ENCODE results near the gene SLC5A2. TPM values are rescaled to one million over a fixed set of nuclear protein-coding genes. Genes with fewer than 3 reads are reported as not detected.

SLC5A2 gene
- total RNA-seq, 2 experiments from 2014 or later, result not detected

- Histone ChIP-seq H4K20me1 (ENCODE audit: insufficient read depth, low read length) (peaks cover 17% of the 10 kb centered on the region), H3K79me2 (ENCODE audit: insufficient read depth, low read depth, low read length) (peaks cover 29% of the 10 kb centered on the region; the same call in 1 of the 2 replicates), H3K9me3 (ENCODE audit: low read length) (no peaks in the 10 kb centered on the region), H3K36me3 (ENCODE audit: insufficient read depth, low read length) (peaks cover 8% of the 10 kb centered on the region; the same call in 1 of the 2 replicates), H3K4me3 (ENCODE audit: low read depth, low read length, poor library complexity, severe bottlenecking) (peak overlapping the region; percentile 92), H3K4me2 (ENCODE audit: low read length) (peak overlapping the region; percentile 88), H3K9me2 (ENCODE audit: insufficient read depth, low read length) (no peaks in the 10 kb centered on the region), H3K27ac (ENCODE audit: low read depth, low read length, poor library complexity, severe bottlenecking) (no peak overlapping the region), H3K4me1 (ENCODE audit: insufficient read depth, low read length, poor library complexity, severe bottlenecking) (peaks cover 28% of the 10 kb centered on the region), H2AFZ (ENCODE audit: low read length) (no peak overlapping the region)
- ChIA-PET POLR2A (interaction anchor here (0.7 to 1.7 kb wide), 5 partner anchors 18 to 413 kb away, joined by 3 to 6 read pairs (median 5); partner anchors contain the start of gene ZNF267), CTCF (ENCODE audit: unreplicated experiment) (interaction anchor here (0.8 to 1.3 kb wide), 2 partner anchors 17 to 358 kb away, joined by 3 to 4 read pairs; no protein-coding TSS in a partner anchor)
- peak; percentile 67 for DNase-seq (ENCODE audit: low spot score)
- TSS peak; percentile 85 for BruUV-seq (replicated peaks)
- intact Hi-C loops (cut with micrococcal nuclease; ENCODE audit: unreplicated experiment), result no loop called here
- peak; percentile 87 for TF ChIP-seq CTCF (conservative IDR thresholded peaks at IDR 0.05; ENCODE audit: low read length)
- TF ChIP-seq EZH2phosphoT487 (IDR thresholded peaks at IDR 0.05; ENCODE audit: borderline replicate concordance, low read depth, low read length), result no peak
These were observed 22.3 kb upstream of the SLC5A2 start for GRCh38 chr16:31460582-31461002.

GRCh38 chr16:31461201-31461920, 21.6 kb upstream of the SLC5A2 start:
- CTCF ChIA-PET (ENCODE audit: unreplicated experiment), result interaction anchor here (0.8 kb wide), 1 partner anchor 357 kb away, joined by 4 read pairs; no protein-coding TSS in a partner anchor
- no peak for DNase-seq (ENCODE audit: low spot score)
- Histone ChIP-seq H3K36me3 (ENCODE audit: insufficient read depth, low read length) (peaks cover 8% of the 10 kb centered on the region; the same call in 1 of the 2 replicates), H3K79me2 (ENCODE audit: insufficient read depth, low read depth, low read length) (peaks cover 28% of the 10 kb centered on the region; the same call in 1 of the 2 replicates), H3K4me3 (ENCODE audit: low read depth, low read length, poor library complexity, severe bottlenecking) (no peak overlapping the region), H3K4me1 (ENCODE audit: insufficient read depth, low read length, poor library complexity, severe bottlenecking) (peaks cover 23% of the 10 kb centered on the region), H2AFZ (ENCODE audit: low read length) (no peak overlapping the region), H3K4me2 (ENCODE audit: low read length) (no peak overlapping the region), H3K9me3 (ENCODE audit: low read length) (no peaks in the 10 kb centered on the region), H3K27ac (ENCODE audit: low read depth, low read length, poor library complexity, severe bottlenecking) (no peak overlapping the region), H3K9me2 (ENCODE audit: insufficient read depth, low read length) (no peaks in the 10 kb centered on the region), H4K20me1 (ENCODE audit: insufficient read depth, low read length) (peaks cover 15% of the 10 kb centered on the region)
- no peak for TF ChIP-seq EZH2phosphoT487 (IDR thresholded peaks at IDR 0.05; ENCODE audit: borderline replicate concordance, low read depth, low read length)
- no peak for TF ChIP-seq CTCF (conservative IDR thresholded peaks at IDR 0.05; ENCODE audit: low read length)
- BruUV-seq (replicated peaks), result no TSS peak
- intact Hi-C loops (cut with micrococcal nuclease; ENCODE audit: unreplicated experiment), result no loop called here
- POLR2A ChIA-PET, result interaction anchor here (0.9 to 1.7 kb wide), 4 partner anchors 17 to 412 kb away, joined by 3 to 6 read pairs (median 6); partner anchors contain the start of gene ZNF267

Data from OCI-LY7 (cell line).